Muscle layer of colon (tissue), 2 donors: ENCODE results near the gene MYOG.

ENCODE experiments used
- H3K27ac ChIP-seq: one replicate; pipeline ENCODE4 v1.7.0; 2013; ENCODE audit warnings: low read depth, mild to moderate bottlenecking, low read length, moderate library complexity
- H3K27me3 ChIP-seq, 2 donors: one replicate each; pipeline ENCODE4 v1.7.0; 2013; ENCODE audit warnings: low read length in 2 of 2, mild to moderate bottlenecking in 2 of 2; ENCODE audit not compliant: insufficient read depth in 2 of 2, control insufficient read depth in 1 of 2
- H3K36me3 ChIP-seq: one replicate; pipeline ENCODE4 v1.7.0; 2013; ENCODE audit warnings: mild to moderate bottlenecking, low read length; ENCODE audit not compliant: insufficient read depth
- H3K4me1 ChIP-seq: one replicate; pipeline ENCODE4 v1.7.0; 2013; ENCODE audit warnings: mild to moderate bottlenecking, low read length; ENCODE audit not compliant: insufficient read depth
- H3K4me3 ChIP-seq, 2 donors: one replicate each; pipeline ENCODE4 v1.7.0; 2013; ENCODE audit warnings: low read length in 2 of 2, low read depth in 1 of 2, mild to moderate bottlenecking in 1 of 2, moderate library complexity in 1 of 2
- H3K9ac ChIP-seq: one replicate; pipeline ENCODE4 v1.7.0; 2013; ENCODE audit warnings: low read length
- H3K9me3 ChIP-seq: one replicate; pipeline ENCODE4 v1.7.0; 2013; ENCODE audit warnings: mild to moderate bottlenecking, low read length
- donor health status: abdominal sarcoma.
- donor health status: Adenocarcinoma of cecum.

The MYOG gene

DNA sequence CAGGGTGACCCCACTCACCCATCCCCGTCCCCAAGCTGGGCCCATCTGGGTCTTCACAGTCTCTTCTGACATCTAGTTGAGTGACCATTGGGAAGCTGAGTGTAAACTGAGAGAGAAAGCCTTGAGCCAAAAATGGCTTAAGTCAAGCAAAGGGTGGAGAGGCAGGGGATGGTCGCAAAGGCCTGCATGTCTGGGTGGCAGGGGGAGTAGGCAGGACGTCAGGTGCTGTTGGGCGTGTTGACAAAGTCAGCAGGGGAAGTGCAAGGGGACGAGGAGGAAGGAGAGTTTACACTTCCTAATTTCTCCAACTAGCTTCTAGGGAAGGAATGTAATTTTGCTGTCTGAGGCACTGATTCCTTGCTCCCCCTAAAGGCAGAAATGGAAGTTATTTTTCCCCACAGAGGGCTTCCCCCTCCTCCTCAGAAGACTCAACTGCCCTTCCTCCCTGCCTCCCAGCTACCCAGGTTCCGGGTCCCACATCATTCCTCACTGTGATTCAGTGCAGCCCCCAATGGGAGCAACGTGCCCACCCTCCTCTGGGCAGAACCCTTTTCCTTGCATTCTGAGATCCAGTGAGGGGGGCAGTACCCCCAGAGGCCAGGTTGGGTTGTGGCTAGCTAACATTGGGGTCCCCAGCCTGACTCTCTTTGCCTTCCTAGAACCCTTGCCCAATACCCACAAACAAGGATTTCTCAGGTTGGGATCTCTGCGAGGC is 40.5 kb upstream of the MYOG start:
- no peak overlapping the region for H3K27ac ChIP-seq
- H3K36me3 ChIP-seq: no peaks in the 10 kb centered on the region
- peaks cover 10% of the 10 kb centered on the region for H3K4me1 ChIP-seq
- no peak overlapping the region for H3K4me3 ChIP-seq
- H3K27me3 ChIP-seq: peaks cover 0 to 30% of the 10 kb centered on the region in 2 donors
- no peak overlapping the region for H3K9ac ChIP-seq
- no peaks in the 10 kb centered on the region for H3K9me3 ChIP-seq

DNA sequence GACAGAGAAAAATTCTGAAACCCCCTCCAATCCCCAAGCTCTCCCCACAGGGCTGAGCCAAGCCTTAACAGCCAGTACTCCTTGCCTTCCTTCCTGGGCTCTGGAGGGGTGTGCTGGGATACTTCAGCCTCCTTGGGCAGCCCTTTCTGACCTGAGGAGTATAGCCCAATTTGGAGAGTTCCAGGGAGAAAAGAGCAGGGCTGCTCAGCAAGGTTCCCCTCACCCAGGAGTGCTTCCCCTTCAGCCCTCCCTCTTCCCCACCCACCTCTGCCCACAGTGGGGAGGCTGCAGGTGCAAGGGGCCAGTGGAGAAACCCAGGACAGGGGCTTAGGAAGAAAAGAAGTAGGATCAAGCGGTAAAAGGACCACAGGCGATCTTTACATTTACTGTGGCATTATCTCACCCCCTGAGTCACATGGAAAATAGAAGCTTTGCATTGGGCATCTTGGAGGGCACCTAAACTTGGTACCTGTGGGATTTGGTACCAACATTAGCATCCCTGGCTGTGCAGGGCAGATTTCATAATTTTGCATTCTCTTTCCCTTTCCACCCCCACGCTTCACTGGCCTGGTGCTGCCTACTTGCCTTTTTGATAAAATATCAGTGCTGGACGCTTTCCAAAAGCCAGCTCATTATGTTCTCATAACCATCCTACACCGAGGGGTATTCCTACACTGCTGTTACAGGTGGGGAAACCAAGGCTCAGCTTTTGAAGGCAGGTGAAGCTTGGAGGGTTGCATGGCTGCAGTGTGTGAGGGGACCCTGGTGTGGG is 38.9 kb upstream of the MYOG start:
- Histone ChIP-seq H3K4me1 (peaks cover 10% of the 10 kb centered on the region), H3K36me3 (no peaks in the 10 kb centered on the region), H3K27ac (no peak overlapping the region), H3K9me3 (no peaks in the 10 kb centered on the region), H3K27me3 (peaks cover 14 to 41% of the 10 kb centered on the region in 2 donors), H3K4me3 (no peak overlapping the region), H3K9ac (no peak overlapping the region)

DNA sequence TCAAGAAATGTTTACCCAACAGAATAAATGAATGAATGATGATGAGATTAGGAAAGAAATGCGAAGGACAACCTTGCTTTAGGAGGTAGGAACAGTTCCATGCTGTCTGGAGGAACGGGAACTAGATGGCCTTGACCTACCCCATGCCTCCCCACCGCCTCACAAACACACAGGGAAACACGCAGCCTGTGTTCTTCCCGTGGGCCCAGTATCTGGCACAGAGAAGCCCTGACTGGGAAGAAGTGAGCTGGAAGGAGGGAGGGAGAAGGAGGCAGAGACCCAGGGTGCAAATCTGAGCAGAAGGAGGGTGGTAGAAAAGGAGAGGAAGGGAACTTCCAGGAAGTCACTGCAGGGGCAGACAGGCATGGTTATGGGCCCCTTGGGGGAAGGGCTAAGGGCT is 38.2 kb upstream of the MYOG start:
- no peak overlapping the region for H3K4me3 ChIP-seq
- no peak overlapping the region for H3K27ac ChIP-seq
- no peaks in the 10 kb centered on the region for H3K9me3 ChIP-seq
- no peak overlapping the region for H3K9ac ChIP-seq
- H3K4me1 ChIP-seq: peaks cover 10% of the 10 kb centered on the region
- peaks cover 14 to 45% of the 10 kb centered on the region in 2 donors for H3K27me3 ChIP-seq
- no peaks in the 10 kb centered on the region for H3K36me3 ChIP-seq

DNA sequence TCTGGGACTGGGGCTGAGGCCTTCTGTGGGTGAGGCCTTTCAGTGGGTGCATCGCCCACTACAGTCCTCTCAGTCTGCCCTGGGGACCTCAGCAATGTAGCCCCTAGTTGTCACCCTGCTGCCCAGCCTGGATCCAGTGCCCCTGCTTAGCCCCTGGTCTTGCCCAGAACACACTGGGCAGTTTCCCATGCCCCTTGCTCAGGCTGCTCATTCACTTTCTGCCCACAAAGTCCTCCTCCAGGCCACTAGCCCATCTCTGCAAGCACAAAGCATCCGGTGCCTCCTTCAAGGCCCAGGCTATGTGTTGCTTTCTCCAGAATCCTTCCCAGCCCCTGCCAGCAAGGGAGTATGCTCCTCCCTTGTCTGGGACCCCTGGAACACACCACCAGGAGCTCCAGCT is 36.3 kb upstream of the MYOG start:
- Histone ChIP-seq H3K4me3 (no peak overlapping the region), H3K9ac (no peak overlapping the region), H3K36me3 (no peaks in the 10 kb centered on the region), H3K27ac (no peak overlapping the region), H3K27me3 (peaks cover 14 to 54% of the 10 kb centered on the region in 2 donors), H3K9me3 (no peaks in the 10 kb centered on the region), H3K4me1 (peaks cover 11% of the 10 kb centered on the region)

DNA sequence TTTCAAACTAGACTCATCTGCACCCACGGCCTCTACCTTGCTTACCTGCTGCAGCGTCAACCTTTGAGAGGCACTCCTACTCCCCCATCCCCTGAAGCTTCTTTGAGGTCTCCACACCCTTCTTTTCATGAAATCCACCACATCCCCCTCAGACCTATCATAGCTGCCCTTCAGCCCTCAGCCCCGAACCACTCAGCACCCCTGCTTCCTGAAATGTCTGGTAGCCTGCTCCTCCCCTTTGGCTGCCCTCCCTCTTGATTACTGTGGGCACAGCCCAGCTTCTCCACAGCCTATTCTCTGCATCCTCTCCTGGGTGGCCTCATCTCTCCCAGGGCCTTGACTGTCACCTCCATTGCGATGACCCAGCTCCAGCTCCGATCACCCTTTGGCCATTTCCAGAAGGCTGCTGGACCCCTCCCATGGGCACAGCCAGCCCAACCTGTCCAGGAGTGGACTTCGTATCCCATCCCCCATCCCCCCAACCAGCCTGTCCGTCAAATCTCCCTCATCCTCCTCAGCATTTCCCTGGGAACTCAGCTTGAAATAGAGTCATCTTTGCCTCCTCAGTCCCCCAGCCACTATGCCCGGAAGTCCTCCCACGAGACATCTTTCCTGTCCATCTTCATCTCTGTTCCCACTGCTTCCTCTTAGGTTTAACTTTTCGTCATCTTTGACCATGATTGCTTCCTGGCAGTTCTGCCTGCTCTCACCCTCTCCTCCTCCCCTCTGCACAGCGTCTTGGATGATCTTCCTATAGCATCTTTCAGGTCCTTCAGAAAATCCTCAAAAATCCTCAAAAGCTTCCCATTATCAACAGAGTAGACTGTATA is 35.6 kb upstream of the MYOG start:
- H3K27me3 ChIP-seq: peaks cover 14 to 47% of the 10 kb centered on the region in 2 donors
- H3K9me3 ChIP-seq: no peaks in the 10 kb centered on the region
- no peaks in the 10 kb centered on the region for H3K36me3 ChIP-seq
- H3K9ac ChIP-seq: no peak overlapping the region
- peaks cover 8% of the 10 kb centered on the region for H3K4me1 ChIP-seq
- no peak overlapping the region for H3K4me3 ChIP-seq
- no peak overlapping the region for H3K27ac ChIP-seq

DNA sequence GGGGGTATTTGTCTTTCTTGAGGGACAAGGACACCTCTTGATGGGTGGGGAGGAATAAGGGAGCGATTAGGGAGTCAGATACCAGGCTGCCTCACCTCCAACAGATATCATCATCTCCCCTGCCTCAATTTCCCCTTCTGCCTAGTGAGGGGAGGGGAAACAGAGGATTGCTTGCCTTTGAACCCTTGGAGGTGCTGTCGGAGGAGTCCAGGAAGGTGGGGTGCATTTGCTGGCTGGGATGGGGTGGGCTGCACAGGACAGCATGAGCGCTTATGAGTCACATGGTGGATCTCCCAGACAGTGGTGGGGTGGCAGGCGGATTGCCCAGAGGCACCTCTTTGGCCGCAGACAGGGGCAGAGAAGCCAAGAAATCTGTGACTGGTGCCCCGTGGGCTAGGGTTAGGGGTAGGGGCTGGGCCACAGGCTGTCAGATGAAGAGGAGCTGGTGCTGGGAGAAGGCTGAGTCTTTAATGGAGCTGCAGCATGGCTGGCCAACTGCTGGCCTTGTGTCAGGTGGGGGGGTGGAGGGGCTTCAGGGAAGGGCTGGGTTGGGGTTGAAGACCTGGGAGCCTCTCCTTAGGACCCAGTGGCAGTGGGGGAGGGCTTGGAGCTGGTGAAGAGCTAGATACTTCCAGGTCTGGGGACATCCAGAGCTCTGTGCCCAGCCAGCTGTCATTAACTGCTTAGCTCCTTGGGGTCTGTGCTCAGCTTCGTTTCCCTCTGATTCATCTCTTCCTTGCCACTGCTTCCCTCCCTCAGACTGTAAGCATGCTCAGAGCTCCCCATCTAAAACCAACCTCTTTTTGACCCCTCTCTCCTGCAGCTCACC is 34.7 kb upstream of the MYOG start:
- H3K27me3 ChIP-seq: peaks cover 14 to 44% of the 10 kb centered on the region in 2 donors
- H3K4me1 ChIP-seq: peaks cover 8% of the 10 kb centered on the region
- no peaks in the 10 kb centered on the region for H3K9me3 ChIP-seq
- H3K36me3 ChIP-seq: no peaks in the 10 kb centered on the region
- H3K9ac ChIP-seq: no peak overlapping the region
- no peak overlapping the region for H3K4me3 ChIP-seq
- H3K27ac ChIP-seq: no peak overlapping the region

DNA sequence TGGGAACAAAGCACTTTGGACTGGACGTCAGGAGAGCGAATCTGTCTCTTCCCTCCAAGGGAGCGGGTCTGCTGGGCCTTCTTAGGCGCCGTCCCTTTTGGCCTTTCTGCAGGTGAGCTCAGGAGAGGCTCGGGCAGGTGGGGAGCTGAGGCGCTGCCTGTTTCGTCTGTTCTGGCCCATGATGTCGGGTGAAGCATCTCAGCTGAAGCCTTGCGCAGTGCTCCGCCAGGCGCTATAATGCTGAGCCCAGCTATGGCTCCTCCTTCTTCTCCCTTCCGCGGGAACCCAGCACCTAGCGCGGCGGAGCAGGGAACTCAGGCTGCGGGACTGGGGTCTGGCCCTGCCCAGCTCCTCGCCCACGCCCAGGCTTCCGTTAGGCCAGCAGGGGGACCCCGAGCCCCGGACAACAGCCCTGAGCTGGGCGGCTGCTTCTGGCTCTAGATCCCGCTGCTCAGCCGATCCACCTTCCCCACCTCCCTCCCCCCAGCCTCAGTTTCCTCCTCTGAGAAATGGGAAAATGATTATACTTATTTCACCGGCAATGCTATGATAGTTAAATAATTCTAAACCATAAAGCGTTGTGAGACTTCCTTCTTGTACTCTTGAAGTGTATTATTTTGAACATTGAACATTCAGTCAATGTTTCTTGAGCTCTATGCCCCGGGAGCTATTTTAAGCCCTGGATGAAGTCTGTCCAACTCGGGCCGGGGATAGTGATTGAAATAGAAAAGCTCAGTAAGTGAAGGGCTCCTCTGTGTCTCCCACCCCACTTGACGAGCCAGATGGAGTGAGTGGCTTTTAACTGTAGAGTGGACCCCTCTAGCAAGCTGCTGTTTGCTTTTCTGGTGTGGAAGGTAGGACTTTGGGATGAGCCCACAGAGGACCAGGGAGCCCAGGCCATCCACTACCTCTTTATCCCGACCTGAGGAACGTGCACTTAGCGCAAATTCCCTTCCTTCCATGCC is 32.1 kb upstream of the MYOG start:
- Histone ChIP-seq H3K27me3 (peaks cover 14 to 29% of the 10 kb centered on the region in 2 donors), H3K27ac (no peak overlapping the region), H3K4me3 (no peak overlapping the region), H3K36me3 (no peaks in the 10 kb centered on the region), H3K4me1 (peaks cover 8% of the 10 kb centered on the region), H3K9me3 (no peaks in the 10 kb centered on the region), H3K9ac (no peak overlapping the region)

DNA sequence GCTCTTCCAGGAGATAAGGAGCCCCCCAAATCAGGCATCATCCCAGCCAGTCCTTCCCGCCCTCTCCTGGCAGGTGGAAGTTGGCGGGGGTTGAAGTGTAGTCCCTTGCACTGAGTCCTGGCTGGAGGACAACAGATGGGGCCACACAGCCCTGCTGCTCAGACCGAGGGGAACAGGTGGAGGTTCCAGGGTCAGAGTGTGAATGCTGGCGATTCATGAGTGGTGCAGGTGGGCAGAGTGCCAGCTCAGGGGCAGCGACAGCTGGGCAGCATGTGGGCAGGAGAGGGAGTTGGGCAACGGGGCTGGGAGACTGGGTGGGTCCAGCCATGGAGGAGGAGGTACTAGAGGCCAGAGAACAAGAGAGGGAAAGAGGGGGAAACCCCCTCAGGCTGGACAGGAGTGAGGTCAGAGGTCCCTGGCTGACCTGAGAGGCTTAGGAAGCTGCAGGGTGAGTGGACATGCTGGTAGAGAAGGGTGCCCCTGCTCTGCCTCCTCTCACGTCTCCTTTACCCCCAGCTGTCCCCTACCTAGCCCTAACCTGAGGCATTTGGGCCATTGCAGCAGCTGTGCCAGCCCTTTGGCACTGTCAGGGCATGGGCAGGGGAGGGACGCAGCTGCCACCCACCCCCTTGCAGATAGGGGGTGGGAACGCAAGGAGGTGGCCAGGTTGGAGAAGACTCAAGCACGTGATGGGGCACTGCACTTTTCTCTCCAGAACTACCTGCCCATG is 30.4 kb upstream of the MYOG start:
- H3K27ac ChIP-seq: no peak overlapping the region
- H3K9me3 ChIP-seq: no peaks in the 10 kb centered on the region
- no peak overlapping the region for H3K4me3 ChIP-seq
- H3K36me3 ChIP-seq: no peaks in the 10 kb centered on the region
- H3K9ac ChIP-seq: no peak overlapping the region
- peaks cover 8% of the 10 kb centered on the region for H3K4me1 ChIP-seq
- peaks cover 14 to 24% of the 10 kb centered on the region in 2 donors for H3K27me3 ChIP-seq

DNA sequence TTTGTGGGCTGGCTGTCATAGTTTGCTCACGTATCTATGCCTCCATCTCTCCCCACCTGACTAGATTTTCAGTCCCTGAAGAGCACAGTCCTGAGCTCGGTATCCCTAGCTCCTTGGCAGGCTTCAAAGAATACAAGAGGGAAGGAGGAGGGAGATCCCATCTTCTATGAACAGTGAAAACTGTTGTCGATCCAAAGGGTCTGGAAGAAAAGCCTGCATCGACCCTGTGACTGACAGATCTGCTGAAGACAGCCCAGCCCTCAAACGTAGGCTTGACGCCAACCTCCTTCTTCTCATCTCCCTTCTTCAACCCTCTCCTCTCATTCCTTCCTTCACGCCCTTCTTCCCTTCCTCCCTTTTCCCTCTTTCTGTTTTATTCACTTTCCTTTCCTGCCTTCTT is 28.4 kb upstream of the MYOG start:
- no peak overlapping the region for H3K9ac ChIP-seq
- no peaks in the 10 kb centered on the region for H3K36me3 ChIP-seq
- no peak overlapping the region for H3K4me3 ChIP-seq
- H3K9me3 ChIP-seq: no peaks in the 10 kb centered on the region
- H3K27ac ChIP-seq: no peak overlapping the region
- H3K27me3 ChIP-seq: peaks cover 0 to 11% of the 10 kb centered on the region in 2 donors
- peaks cover 8% of the 10 kb centered on the region for H3K4me1 ChIP-seq
